ENCODE measurements around the gene OTULIN.

OTULIN gene

DNA sequence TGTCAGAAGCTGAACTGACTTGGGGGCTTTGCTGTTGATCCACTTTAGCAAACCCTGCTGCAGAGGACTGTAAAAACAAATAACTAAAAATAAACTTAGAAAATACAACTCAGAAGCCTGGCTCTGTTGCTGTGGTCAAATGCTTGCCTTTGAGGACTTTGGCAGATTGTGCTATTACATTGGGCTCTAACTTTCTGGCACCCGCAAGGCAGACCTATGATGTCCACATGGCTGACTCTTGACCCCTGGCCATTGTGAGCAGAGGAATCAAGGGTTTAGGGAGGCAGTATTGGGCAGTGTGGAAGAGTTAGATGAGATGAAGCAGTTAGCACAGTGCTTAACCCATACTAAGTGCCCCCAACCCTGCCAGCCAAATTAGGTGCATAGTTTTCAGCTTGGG lies 34.0 kb downstream of the OTULIN start:
- no peak for DNase-seq (ENCODE audit: low spot score)

DNA sequence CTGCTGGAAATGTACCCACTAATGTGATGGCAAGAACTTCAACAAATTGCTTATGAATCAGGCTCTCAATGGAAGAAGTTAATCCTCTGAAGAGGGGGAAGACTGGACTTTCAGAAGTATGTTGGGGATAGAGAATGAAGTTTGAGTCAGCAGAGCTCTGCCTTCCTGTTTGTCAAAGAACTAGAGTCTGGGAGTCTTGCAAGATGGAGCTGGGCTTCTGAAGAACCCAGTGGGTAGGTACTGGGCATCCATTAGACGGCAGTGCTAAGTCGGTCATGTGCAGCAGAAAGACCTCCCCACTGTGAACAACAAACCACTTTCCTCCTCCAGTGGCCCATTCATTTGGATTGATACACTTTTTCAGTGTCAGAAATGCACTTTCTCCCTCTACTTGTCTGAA lies 34.6 kb downstream of the OTULIN start:
- DNase-seq (ENCODE audit: low spot score), result no peak

DNA sequence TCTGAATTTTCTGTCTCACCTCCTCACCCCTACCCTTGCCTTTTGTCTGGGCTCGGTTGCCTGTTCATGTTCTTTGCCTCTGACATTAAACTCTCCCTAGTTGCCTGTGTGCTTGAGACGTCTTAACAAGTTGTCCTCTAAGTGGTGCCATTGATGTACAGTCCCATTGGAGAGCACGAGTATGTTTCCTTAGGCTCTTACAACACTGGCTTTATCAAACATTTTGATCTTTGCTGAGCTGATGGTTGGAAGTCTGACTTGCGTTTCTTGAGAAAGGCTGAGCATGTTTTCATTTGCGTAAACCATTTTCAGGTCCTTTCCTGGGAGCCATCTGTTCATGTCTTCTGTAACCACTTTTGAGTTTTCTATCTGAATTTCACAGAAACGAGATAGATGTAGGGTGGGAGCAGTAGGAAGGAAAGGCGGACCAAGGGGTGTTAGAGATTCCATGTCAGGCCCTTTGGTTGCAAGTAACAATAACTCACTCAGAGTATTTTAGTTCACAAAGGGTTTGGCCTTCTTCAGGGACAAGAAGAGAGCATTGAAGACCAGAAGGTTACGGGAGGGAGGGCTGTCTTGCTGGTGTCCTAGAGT lies 35.4 kb downstream of the OTULIN start:
- no peak for DNase-seq (ENCODE audit: low spot score)

- DNase-seq (ENCODE audit: low spot score), result no peak
These were observed 36.2 kb downstream of the OTULIN start for GRCh38 chr5:14700478-14701436.

DNA sequence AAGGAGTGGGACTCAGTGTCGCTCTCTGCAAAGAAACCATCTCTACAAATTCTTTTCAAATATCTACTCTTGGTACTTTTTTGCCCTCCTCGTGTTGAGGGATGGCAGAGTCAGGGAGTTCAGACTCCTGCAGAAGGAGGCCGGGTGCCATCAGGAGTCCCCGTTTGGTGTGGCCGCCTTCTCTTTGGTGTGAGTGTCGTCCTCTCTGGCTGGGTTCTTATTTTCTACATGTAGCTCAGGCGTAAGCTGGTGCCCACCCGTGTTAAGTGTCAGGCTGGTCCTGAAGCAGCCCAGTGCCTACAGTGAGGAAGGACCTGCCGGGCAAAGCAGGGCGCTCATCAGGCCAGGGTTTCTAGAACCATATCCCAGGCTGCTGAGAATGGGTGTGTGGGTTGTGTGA lies 37.0 kb downstream of the OTULIN start:
- DNase-seq (ENCODE audit: low spot score), result no peak

DNA sequence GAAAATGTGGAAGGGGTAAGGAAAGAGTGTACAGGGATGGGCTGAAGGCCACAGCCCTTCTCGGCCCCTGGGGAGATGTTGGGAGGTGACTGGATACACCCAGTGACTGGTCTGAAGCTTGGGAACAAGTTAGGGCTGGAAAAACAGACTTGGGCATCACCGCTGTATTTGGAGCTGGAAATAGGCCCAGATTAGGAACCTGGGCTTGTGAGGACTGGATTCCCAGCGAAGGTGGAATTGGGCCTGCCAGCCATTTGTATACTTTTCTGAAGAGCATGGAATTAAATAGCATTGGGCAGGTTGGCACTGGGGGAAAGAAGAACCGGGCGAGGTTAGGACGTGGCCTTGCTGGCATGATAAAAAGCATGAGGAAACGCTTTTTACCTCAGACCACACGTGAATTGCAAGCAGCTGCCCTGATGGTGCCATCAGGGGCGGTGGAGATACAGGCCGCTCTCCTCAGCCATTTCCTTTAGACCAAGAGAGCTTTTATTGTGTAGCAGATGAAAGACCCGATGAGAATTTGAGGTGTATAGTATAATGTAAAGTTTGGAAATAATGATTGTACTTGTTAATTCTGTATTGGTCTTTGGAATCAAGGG lies 37.8 kb downstream of the OTULIN start:
- DNase-seq (ENCODE audit: low spot score), result no peak

DNA sequence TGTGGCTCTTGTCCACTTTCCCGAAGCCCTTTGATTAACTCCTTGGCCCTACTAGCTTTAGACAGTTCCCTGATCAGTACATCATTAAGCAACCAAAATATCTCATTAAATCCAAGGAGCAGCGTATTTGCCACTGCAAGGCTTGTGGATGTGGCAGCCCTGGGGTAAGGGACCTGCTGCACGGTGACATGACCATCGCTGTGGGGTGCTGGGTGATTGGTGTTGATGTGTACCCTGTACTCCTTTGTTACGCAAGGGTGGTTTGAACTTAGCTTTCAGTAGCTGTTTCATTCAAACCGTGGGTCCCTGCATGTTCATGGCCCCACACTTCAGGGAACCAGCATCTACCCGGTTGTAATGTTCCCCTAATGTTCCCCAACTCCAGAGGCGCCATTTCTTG lies 41.0 kb downstream of the OTULIN start:
- no peak for DNase-seq (ENCODE audit: low spot score)

DNA sequence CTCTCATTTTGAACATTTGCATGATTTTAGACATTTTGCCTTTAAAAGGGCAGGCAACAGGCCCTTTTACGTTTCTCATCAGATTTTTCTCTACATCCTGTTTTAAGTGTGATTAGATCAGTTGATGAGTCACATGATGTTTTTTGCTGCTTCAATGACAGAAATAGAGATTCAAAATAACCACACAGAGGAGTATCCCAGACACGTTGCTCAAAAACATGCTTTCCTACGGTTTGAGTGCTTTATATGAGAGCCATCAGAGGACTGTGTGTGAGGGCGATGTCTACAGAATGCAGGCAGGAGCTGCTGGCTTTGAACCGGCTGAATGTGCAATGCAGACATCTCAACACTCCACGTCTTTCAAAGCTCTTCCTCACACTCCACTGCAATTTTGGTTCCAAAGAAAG lies 42.1 kb downstream of the OTULIN start:
- no peak for DNase-seq (ENCODE audit: low spot score)

DNA sequence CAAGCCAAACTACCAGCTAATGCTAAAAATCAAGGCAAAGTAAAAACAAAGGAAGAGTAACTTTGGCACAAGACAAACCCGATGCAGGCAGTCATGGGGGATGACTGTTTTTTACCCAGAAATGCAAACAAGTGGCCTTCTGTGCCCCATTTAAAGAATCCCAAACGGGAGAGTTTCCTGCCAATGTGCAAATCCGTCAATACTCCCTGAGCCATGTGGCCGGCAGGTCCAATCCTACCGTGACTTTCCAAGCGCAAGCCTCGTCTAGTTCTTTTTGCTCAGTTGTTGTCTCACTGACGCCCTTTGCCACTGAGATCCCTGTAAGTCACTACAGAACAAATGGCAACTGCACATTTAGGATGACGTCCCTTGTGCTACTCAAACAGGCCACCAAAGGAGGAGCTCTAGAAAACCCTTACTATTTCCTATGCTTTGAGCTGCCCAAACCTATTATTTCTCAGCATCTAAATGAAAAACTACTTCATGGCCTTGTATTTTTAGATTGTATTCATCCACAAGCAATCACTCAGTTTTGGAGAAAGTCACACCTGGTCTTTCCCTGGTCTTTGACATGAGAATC lies 43.4 kb downstream of the OTULIN start:
- DNase-seq (ENCODE audit: low spot score), result no peak

- DNase-seq (ENCODE audit: low spot score), result no peak
These were observed 44.0 kb downstream of the OTULIN start for GRCh38 chr5:14708551-14708950.

DNA sequence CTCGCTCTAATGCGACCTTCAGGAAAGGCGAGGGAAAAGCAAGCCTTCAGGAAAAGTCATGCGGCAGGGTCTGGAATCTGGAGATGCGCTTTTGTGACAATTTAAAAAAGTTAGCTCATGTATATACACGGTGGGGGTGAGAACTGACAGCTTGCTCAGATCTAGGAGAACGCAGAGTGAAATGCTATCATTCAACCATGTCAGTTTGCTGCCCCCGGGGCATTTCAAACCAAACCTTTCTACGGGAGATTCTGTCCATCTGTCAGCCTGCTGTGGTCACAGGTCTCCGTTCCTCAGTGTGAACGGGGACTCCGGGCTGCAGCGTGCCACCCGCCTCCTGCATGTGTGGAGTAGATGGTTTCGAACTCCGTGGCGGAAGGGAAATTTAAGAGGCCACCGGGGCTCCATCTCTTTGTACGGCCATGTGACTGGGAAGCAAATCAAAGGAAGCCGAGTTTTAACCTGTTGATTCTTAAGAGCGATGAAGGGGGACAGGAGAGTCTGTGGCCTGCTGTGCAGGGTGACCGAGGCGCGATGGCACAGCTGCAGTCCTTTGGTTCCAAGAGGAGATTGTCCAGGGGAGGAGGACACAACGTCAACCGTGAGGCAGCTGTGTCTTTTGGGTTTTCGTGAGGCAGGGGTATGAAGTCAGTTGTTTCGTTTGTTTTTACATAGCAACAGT lies 45.9 kb downstream of the OTULIN start:
- no peak for DNase-seq (ENCODE audit: low spot score)

GRCh38 chr5:14712131-14712530 lies 47.6 kb downstream of the OTULIN start:
- DNase-seq (ENCODE audit: low spot score), result no peak

DNA sequence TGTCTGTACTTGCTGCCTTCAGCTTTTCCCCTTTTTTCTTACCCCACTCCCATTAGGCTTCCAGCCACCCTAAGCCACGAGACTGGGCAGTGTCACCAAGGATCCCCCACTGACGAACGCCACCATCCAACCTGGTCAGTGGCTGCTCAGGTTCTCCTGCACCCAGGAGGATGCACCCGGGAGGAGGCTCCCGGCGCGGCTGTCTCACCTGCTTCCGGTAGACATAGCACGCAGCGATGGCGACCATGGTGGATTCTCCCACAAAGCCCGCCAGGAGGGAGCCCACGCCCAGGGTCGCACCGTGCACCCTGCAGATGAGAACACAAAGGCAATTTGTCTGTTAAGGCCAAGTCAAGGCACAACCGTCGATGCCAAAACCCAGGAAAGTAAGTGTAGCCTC lies 48.1 kb downstream of the OTULIN start:
- no peak for DNase-seq (ENCODE audit: low spot score)

GRCh38 chr5:14713476-14714390 lies 49.2 kb downstream of the OTULIN start:
- no peak for DNase-seq (ENCODE audit: low spot score)

DNA sequence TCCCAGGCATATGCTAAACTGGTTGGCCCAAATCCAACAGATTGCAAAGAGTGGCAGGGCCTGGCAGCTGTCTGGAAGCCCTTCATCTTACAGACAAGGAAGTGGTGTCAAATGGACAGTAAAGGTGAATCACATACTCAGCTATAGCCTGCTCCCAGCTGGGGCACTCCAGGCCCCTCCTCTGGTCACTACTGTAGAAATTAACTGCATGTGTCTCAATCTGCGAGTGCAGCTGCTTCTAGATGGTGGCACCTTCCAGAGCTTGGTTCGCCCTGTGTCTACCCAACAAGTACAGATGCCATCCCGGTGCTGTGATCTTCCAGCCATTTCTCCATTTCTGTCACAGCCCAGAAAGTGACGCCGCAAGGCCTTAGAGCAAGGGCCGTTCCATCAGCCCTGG lies 50.2 kb downstream of the OTULIN start:
- peak; percentile 12 for DNase-seq (ENCODE audit: low spot score)

DNA sequence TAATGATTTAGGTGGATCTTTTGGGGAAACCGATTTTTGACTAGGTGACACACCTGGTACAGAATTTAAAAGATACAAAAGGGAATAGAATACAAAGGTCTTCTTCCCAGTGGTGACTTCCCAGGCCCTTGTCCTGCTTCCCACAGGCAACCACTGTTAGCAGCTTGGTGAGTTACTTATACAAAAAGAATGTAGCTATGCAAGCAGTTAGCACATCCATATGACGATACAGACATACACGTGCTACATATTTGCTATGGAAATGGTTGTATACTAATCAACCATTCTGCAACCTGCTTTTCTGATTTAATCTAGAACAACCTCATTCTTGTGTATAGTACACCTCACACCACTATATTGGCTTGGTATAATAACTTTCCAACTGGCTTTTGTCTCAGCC lies 51.0 kb downstream of the OTULIN start:
- no peak for DNase-seq (ENCODE audit: low spot score)

DNA sequence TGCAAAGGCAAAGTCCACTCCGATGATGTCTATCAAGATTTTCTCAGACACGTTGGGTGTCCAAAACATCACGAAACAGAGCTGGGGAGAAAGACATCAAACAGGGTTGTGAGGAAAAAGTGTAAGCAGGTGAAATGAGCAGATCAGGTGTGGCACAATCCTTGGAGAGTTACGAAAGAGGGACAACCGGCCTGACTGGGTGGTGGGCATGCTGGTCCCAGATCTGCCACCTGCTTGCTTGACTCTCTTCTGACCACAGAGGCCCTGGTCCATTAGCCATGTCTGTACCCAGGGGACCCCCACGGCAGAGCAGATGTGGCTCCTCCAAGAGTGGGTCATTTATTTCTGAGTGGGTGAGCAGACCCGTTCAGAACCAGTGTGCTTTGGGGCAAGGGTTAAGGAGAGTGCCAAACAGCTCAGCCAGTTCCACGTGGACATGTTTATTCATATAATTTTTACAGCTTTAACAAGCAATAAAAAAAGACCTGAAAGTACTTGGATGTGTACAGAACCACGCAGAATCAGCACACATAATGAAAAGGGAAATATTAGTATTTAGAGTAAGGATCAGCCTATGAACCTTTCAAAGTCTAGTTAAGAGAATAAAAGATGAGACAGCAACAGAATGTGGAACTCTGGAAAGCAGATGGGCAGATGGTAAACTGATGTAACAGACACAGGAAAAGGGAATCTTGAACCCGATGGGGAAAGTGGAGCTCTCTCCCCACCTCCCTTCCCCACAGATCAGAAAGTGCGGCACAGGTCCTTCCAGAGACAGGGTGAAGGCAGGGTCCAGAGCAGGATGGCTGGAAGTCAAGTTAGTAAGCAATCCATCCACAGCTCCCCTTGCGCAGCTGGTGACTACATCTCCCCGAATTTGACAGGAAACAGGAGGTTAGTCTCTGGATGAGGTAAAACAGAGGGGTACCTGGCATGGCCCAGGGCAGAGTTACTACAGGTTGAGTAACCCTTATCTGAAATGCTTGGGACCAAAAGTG lies 52.5 kb downstream of the OTULIN start:
- DNase-seq (ENCODE audit: low spot score), result no peak

GRCh38 chr5:14718778-14719177 lies 54.3 kb downstream of the OTULIN start:
- DNase-seq (ENCODE audit: low spot score), result no peak

- DNase-seq (ENCODE audit: low spot score), result no peak
These were observed 55.9 kb downstream of the OTULIN start for GRCh38 chr5:14720236-14720923.
